HCT116 (cell line): Measurements from ENCODE around the gene ADCK1. TPM values are rescaled to one million over a fixed set of nuclear protein-coding genes. Genes with fewer than 3 reads are reported as not detected.

ENCODE experiments used
- ATAC-seq: fragments of 200-7000 bp; cut with Tn5 transposase; 2 replicates; pipeline ENCODE4 v1.9.1; 2020; ENCODE audit warnings: mild to moderate bottlenecking, moderate library complexity
- BruUV-seq: library from RNA; stranded (reverse); fragments of 400-500 nt; replicated peaks from 2 replicates; lab custom pipeline; 2021; lab: Mats Ljungman, UMichigan
- CTCF ChIA-PET: fragments of 300-600 bp; sonication (Branson Sonifier 250); formaldehyde crosslinking; loops from one replicate; lab custom pipeline; 2021; ENCODE audit warnings: antibody characterized with exemption; lab: Charles Lee
- POLR2A ChIA-PET: fragments of 300-600, 350-600 bp; sonication (Branson Sonifier 250); formaldehyde crosslinking; loops from one replicate; lab custom pipeline; 2021; ENCODE audit warnings: antibody characterized with exemption; lab: Charles Lee
- RAD21 ChIA-PET, 2 experiments: fragments of 300-600 bp; sonication (Branson Sonifier 250); formaldehyde crosslinking; loops; one replicate each; lab custom pipeline; 2023; ENCODE audit warnings: low total read pairs in 2 of 2; ENCODE audit not compliant: uncharacterized antibody in 2 of 2, unreplicated experiment in 2 of 2, low non-redundant PET in 1 of 2; lab: Charles Lee
- DNase-seq: peaks from one replicate; pipeline ENCODE4 v3.0.0-alpha.2; 2010; ENCODE audit warnings: low read depth, low spot score
- H2AFZ ChIP-seq: fragments of 200-600 bp; shearing (Covaris generic), sonication (generic); 2 replicates; pipeline ENCODE4 v1.6.1; 2017; ENCODE audit warnings: low read depth, mixed run types, mixed read lengths, antibody characterized with exemption, low read length; ENCODE audit not compliant: poor library complexity, severe bottlenecking
- H3K27ac ChIP-seq: 2 replicates; pipeline ENCODE4 v1.5.1; 2012; ENCODE audit warnings: low read depth, low read length
- H3K27me3 ChIP-seq: fragments of 200-600 bp; sonication (generic); 2 replicates; pipeline ENCODE4 v1.6.1; 2016; ENCODE audit warnings: mixed run types, low read length, mixed read lengths; ENCODE audit not compliant: insufficient read depth
- H3K36me3 ChIP-seq, 2 experiments: fragments of 200-500 bp in 1 of 2; fragments of 200-600 bp in 1 of 2; sonication (Bioruptor generic) in 1 of 2; sonication (generic) in 1 of 2; 2 replicates each; pipeline versions ENCODE4 v1.5.1 to v1.6.1; 2014 to 2016; ENCODE audit warnings: low read length in 2 of 2, inconsistent platforms in 1 of 2, mixed read lengths in 1 of 2, mixed run types in 1 of 2; ENCODE audit not compliant: insufficient read depth in 2 of 2, control insufficient read depth in 1 of 2
- H3K4me1 ChIP-seq, 2 experiments: fragments of 200-600 bp in 1 of 2; sonication (generic) in 1 of 2; 2 replicates each; pipeline versions ENCODE4 v1.5.1 to v1.6.1; 2012 to 2017; ENCODE audit warnings: low read length in 2 of 2, inconsistent platforms in 1 of 2, mild to moderate bottlenecking in 1 of 2, mixed read lengths in 1 of 2, mixed run types in 1 of 2, moderate library complexity in 1 of 2; ENCODE audit not compliant: insufficient read depth in 2 of 2, control insufficient read depth in 1 of 2
- H3K4me2 ChIP-seq: fragments of 200-600 bp; sonication (generic); 2 replicates; pipeline ENCODE4 v1.6.1; 2017; ENCODE audit warnings: mixed run types, low read length, mixed read lengths
- H3K4me3 ChIP-seq, 2 experiments: fragments of 200-600 bp in 1 of 2; sonication (generic) in 1 of 2; replicated peaks in 1 of 2; 2 replicates each; pipeline ENCODE4 v1.5.1; 2011 to 2016; ENCODE audit warnings: low read length in 2 of 2, control low read depth in 1 of 2, low read depth in 1 of 2, mild to moderate bottlenecking in 1 of 2, mixed read lengths in 1 of 2, mixed run types in 1 of 2
- H3K79me2 ChIP-seq: fragments of 200-600 bp; sonication (generic); 2 replicates; pipeline ENCODE4 v1.6.1; 2017; ENCODE audit warnings: mild to moderate bottlenecking, mixed run types, low read length, moderate library complexity, mixed read lengths; ENCODE audit not compliant: insufficient read depth
- H3K9ac ChIP-seq: fragments of 200-600 bp; sonication (generic); 2 replicates; pipeline ENCODE4 v1.6.1; 2016; ENCODE audit warnings: low read length, mixed read lengths
- H3K9me2 ChIP-seq: fragments of 200-600 bp; sonication (generic), shearing (Covaris generic); 2 replicates; pipeline ENCODE4 v1.6.1; 2017; ENCODE audit warnings: mixed run types, mild to moderate bottlenecking, moderate library complexity; ENCODE audit not compliant: insufficient read depth
- H3K9me3 ChIP-seq, 2 experiments: fragments of 200-500 bp in 1 of 2; fragments of 200-600 bp in 1 of 2; sonication (Bioruptor generic) in 1 of 2; sonication (generic) in 1 of 2; 2 replicates each; pipeline ENCODE4 v1.6.1; 2014 to 2017; ENCODE audit warnings: low read length in 2 of 2, mixed read lengths in 2 of 2, inconsistent platforms in 1 of 2, low read depth in 1 of 2, mild to moderate bottlenecking in 1 of 2, mixed run types in 1 of 2, moderate library complexity in 1 of 2; ENCODE audit not compliant: control insufficient read depth in 1 of 2, insufficient read depth in 1 of 2
- H4K20me1 ChIP-seq: fragments of 200-600 bp; sonication (generic), shearing (Covaris generic); 2 replicates; pipeline ENCODE4 v1.6.1; 2017; ENCODE audit warnings: mixed run types, mild to moderate bottlenecking, moderate library complexity; ENCODE audit not compliant: insufficient read depth
- ATF3 ChIP-seq: IDR thresholded peaks from 2 replicates; pipeline ENCODE4 v1.6.1; 2012
- CBX3 ChIP-seq: IDR thresholded peaks from 2 replicates; pipeline ENCODE4 v1.6.1; 2012; ENCODE audit warnings: low read depth
- CEBPB ChIP-seq: IDR thresholded peaks from 2 replicates; pipeline ENCODE4 v1.6.1; 2012; ENCODE audit warnings: low read depth
- EGR1 ChIP-seq: IDR thresholded peaks from 2 replicates; pipeline ENCODE4 v1.6.1; 2012; ENCODE audit warnings: low read depth
- ELF1 ChIP-seq: IDR thresholded peaks from 2 replicates; pipeline ENCODE4 v1.6.1; 2012; ENCODE audit warnings: low read depth, borderline replicate concordance
- EZH2 ChIP-seq: fragments of 200-600 bp; sonication (generic); IDR thresholded peaks from 2 replicates; pipeline ENCODE4 v1.6.1; 2017; ENCODE audit warnings: antibody characterized with exemption, mixed run types
- EZH2phosphoT487 ChIP-seq: fragments of 200-600 bp; IDR thresholded peaks from 2 replicates; pipeline ENCODE4 v1.6.1; 2018; ENCODE audit warnings: antibody characterized with exemption, borderline replicate concordance
- FOSL1 ChIP-seq: IDR thresholded peaks from 2 replicates; pipeline ENCODE4 v1.6.1; 2012; ENCODE audit warnings: low read depth
- JUND ChIP-seq: IDR thresholded peaks from 2 replicates; pipeline ENCODE4 v1.6.1; 2012
- MAX ChIP-seq: IDR thresholded peaks from 2 replicates; pipeline ENCODE4 v1.6.1; 2012
- POLR2A ChIP-seq: IDR thresholded peaks from 2 replicates; pipeline ENCODE4 v1.7.0; 2011; ENCODE audit warnings: borderline replicate concordance; ENCODE audit not compliant: insufficient read depth, insufficient read length; ENCODE audit errors: extremely low read depth
- POLR2AphosphoS5 ChIP-seq: IDR thresholded peaks from 2 replicates; pipeline ENCODE4 v1.6.1; 2011; ENCODE audit warnings: mild to moderate bottlenecking, low read depth, low read length, moderate library complexity
- RAD21 ChIP-seq: IDR thresholded peaks from 2 replicates; pipeline ENCODE4 v1.6.1; 2012; ENCODE audit warnings: low read depth, mild to moderate bottlenecking
- SIN3A ChIP-seq: IDR thresholded peaks from 2 replicates; pipeline ENCODE4 v1.6.1; 2012; ENCODE audit warnings: low read depth
- SP1 ChIP-seq: IDR thresholded peaks from 2 replicates; pipeline ENCODE4 v1.6.1; 2012; ENCODE audit warnings: low read depth
- SRF ChIP-seq: IDR thresholded peaks from 2 replicates; pipeline ENCODE4 v1.6.1; 2012; ENCODE audit warnings: low read depth
- TCF7L2 ChIP-seq: IDR thresholded peaks from 2 replicates; pipeline ENCODE4 v1.7.0; 2011; ENCODE audit warnings: borderline replicate concordance, inconsistent platforms; ENCODE audit not compliant: insufficient read depth, insufficient read length; ENCODE audit errors: extremely low read depth
- YY1 ChIP-seq: IDR thresholded peaks from 2 replicates; pipeline ENCODE4 v1.6.1; 2011; ENCODE audit warnings: low read length, low read depth, moderate library complexity, mild to moderate bottlenecking; ENCODE audit not compliant: insufficient replicate concordance; ENCODE audit errors: extremely low read depth
- ZFX ChIP-seq: fragments of 450-650 bp; IDR thresholded peaks from 2 replicates; pipeline ENCODE4 v1.6.1; 2017
- ZNF274 ChIP-seq: fragments of 200-500 bp; sonication (Bioruptor generic); IDR thresholded peaks from 2 replicates; pipeline ENCODE4 v1.6.1; 2014; ENCODE audit warnings: mild to moderate bottlenecking, low read depth, low read length, inconsistent platforms
- intact Hi-C: fragments of 100-400 bp; cut with micrococcal nuclease; formaldehyde crosslinking; loops from 2 replicates; pipeline ENCODE4 v1.10.0; 2022
- total RNA-seq: library from RNA; stranded (reverse); gene quantifications from one replicate; pipeline ENCODE4 v1.2.1, GENCODE V29; 2021; ENCODE audit not compliant: unreplicated experiment
- TF ChIP-seq, protein P1 (sequence below): IDR thresholded peaks from 2 replicates; pipeline ENCODE4 v1.6.1; 2012; ENCODE audit warnings: low read depth

The ADCK1 gene
- total RNA-seq, 1 experiment from 2014 or later = 6.0 TPM

- TF ChIP-seq SRF = no peak
- TF ChIP-seq MAX = no peak
- no peak for TF ChIP-seq ZNF274
- TF ChIP-seq POLR2A = no peak
- Histone ChIP-seq H3K9ac (no peak overlapping the region), H3K27ac (no peak overlapping the region), H4K20me1 (no peaks in the 10 kb centered on the region), H3K79me2 (no peaks in the 10 kb centered on the region), H3K4me1 (no peaks in the 10 kb centered on the region), H3K9me3 (no peaks in the 10 kb centered on the region), H2AFZ (no peak overlapping the region), H3K27me3 (no peaks in the 10 kb centered on the region), H3K4me3 (no peak overlapping the region), H3K9me2 (no peaks in the 10 kb centered on the region), H3K36me3 (no peaks in the 10 kb centered on the region), H3K4me2 (no peak overlapping the region)
- no TSS peak for BruUV-seq
- intact Hi-C loops = loop anchor here (10.0 kb wide), 1 partner anchor 825 kb away; no protein-coding TSS in a partner anchor
- ATAC-seq = no peak
- RAD21 ChIA-PET = no interaction called here
- POLR2A ChIA-PET = no interaction called here
- no peak for DNase-seq
- CTCF ChIA-PET = no interaction called here
Observed at GRCh38 chr14:77869340-77869739, 69.4 kb downstream of the ADCK1 start.

DNA sequence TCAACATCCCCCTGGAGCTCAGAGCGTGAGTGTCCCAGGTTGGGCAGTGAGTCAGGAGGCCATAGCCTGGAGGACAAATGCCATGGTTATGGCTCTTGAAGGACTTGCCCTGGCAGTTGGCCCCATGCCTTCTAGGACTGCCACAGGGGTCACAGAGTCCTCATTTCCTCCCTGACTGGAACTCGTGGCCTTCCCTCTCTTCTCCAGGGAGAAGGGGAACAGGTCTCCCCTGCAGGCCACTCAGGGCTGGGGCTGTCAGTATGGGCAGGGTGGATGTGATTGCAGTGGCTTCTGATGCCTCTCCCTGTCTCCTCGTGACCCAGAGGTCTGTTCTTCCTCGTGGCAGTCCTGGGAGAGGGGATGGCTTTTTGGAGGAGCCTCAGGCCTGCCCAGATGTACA is 70.7 kb downstream of the ADCK1 start:
- Histone ChIP-seq H3K4me3 (no peak overlapping the region), H3K9me3 (no peaks in the 10 kb centered on the region), H3K27ac (no peak overlapping the region), H2AFZ (no peak overlapping the region), H3K4me2 (no peak overlapping the region), H3K4me1 (no peaks in the 10 kb centered on the region), H3K27me3 (no peaks in the 10 kb centered on the region), H4K20me1 (no peaks in the 10 kb centered on the region), H3K36me3 (no peaks in the 10 kb centered on the region), H3K9ac (no peak overlapping the region), H3K79me2 (no peaks in the 10 kb centered on the region), H3K9me2 (no peaks in the 10 kb centered on the region)
- intact Hi-C loops = no loop called here
- ChIA-PET POLR2A (no interaction called here), CTCF (no interaction called here), RAD21 (no interaction called here)
- DNase-seq (no peak), ATAC-seq (no peak)
- BruUV-seq = no TSS peak
- TF ChIP-seq EGR1 (no peak), POLR2A (no peak), ELF1 (no peak), SIN3A (no peak), EZH2 (no peak), ZFX (no peak), JUND (no peak), EZH2phosphoT487 (no peak), POLR2AphosphoS5 (no peak), SP1 (no peak), ZNF274 (no peak), FOSL1 (no peak), CEBPB (no peak), ATF3 (no peak), CBX3 (no peak), RAD21 (no peak), TCF7L2 (no peak), YY1 (no peak)
- TF ChIP-seq, protein P1, sequence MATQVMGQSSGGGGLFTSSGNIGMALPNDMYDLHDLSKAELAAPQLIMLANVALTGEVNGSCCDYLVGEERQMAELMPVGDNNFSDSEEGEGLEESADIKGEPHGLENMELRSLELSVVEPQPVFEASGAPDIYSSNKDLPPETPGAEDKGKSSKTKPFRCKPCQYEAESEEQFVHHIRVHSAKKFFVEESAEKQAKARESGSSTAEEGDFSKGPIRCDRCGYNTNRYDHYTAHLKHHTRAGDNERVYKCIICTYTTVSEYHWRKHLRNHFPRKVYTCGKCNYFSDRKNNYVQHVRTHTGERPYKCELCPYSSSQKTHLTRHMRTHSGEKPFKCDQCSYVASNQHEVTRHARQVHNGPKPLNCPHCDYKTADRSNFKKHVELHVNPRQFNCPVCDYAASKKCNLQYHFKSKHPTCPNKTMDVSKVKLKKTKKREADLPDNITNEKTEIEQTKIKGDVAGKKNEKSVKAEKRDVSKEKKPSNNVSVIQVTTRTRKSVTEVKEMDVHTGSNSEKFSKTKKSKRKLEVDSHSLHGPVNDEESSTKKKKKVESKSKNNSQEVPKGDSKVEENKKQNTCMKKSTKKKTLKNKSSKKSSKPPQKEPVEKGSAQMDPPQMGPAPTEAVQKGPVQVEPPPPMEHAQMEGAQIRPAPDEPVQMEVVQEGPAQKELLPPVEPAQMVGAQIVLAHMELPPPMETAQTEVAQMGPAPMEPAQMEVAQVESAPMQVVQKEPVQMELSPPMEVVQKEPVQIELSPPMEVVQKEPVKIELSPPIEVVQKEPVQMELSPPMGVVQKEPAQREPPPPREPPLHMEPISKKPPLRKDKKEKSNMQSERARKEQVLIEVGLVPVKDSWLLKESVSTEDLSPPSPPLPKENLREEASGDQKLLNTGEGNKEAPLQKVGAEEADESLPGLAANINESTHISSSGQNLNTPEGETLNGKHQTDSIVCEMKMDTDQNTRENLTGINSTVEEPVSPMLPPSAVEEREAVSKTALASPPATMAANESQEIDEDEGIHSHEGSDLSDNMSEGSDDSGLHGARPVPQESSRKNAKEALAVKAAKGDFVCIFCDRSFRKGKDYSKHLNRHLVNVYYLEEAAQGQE = no peak
- TF ChIP-seq, all 23 proteins: peak for 0
